OCI-M2 (cell line): ENCODE measurements around the gene CDH4.

Experiments
- DNase-seq: peaks from one replicate; lab custom pipeline; 2025; ENCODE audit not compliant: unreplicated experiment; lab: John Stamatoyannopoulos, UW

Gene CDH4

DNA sequence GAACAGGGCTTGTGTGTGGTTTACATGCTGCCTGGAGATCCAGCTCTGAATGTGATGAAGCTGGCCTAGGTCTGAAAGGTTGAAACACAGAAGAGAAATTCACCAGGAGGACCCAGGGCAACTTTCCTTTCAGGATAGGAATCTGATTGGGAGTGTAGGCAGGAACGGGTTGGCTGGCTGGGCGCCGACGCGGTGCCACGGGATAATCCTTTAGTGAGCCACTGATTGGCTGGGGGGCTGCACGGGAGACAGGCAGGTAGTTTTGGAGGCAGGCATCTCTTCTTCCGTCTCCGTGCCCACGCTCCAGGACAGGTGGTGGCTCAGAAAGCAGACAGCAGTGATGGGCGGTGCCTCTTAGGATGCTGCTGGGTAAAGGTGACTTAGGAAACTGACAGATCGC lies 294.6 kb downstream of the CDH4 start:
- no peak for DNase-seq

DNA sequence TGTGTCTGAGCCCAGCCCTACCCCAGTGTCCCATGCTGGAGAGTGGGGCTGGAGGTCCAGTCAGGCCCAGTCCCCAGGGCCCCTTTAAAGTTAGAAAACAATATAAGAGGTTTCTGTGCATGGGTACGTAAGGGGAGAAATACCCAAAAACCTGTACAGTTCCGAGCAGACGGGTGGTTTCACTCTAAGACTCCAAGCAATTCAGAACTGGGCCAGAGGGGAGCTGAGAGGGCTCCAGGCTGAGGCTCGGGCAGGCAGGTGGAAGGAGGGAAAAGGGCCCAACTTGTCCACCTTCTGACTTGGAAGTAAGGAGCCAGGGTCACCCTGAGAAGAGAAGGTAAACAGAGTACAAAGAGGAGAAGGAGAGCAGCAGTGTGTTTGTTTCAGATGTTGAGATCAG lies 296.0 kb downstream of the CDH4 start:
- DNase-seq: no peak

- no peak for DNase-seq
Observed at GRCh38 chr20:61549865-61550264, 297.8 kb downstream of the CDH4 start.

DNA sequence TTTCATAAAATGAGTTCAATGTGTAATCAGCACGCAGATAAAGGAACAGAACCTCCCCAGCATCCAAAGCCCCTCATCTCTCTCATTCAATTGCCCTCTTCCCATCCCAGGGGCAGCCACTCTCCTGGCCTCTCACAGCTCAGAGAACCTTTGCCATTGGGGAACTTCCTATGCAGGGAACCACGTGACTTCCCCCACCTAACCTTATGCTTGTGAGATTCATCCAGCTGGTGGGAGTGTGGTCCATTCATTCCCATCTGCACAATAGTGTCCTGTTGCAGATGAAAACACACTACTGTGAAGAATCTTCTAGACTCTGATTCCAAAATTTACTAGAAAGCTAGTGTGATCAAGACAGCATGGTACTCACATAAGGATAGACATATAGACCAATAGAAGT lies 299.3 kb downstream of the CDH4 start:
- no peak for DNase-seq

- DNase-seq: no peak
Observed at GRCh38 chr20:61554617-61555016, 302.6 kb downstream of the CDH4 start.

DNA sequence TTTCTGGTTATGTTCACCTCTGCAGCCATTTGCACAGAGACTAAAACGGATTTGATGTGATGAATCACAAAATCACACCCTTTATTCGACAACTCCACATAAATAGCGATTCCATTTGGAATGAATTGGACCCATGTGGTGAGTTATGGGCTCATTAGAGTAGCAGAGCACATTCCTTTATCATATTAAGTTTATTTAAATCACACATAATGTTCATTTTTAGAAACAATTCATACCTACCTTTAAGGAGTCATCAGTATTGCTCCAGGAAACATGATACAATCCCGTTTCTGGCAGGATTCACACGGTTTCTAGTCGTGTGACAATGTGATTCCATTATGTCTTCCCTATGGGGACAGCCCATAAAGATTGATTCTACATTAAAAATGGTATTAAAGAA lies 303.5 kb downstream of the CDH4 start:
- no peak for DNase-seq

DNA sequence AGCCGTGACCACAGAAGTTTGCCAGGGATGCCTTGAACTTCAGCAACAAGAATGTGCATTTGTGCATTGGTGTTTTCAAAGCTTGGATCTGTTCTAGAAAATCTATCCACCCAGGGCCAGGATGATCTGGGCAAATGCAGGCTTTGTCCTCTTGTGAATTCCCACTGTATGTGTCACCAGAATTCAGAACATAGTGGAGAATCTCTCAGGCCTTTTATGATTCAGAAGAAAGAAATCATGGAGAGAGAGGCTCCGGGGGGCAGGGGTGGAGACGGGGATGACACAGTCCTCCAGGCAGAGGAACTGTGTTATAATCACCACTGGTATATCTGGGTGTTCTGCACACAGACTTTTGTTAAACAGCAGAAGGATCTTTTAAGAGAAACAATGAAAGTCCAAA lies 304.1 kb downstream of the CDH4 start:
- no peak for DNase-seq

DNA sequence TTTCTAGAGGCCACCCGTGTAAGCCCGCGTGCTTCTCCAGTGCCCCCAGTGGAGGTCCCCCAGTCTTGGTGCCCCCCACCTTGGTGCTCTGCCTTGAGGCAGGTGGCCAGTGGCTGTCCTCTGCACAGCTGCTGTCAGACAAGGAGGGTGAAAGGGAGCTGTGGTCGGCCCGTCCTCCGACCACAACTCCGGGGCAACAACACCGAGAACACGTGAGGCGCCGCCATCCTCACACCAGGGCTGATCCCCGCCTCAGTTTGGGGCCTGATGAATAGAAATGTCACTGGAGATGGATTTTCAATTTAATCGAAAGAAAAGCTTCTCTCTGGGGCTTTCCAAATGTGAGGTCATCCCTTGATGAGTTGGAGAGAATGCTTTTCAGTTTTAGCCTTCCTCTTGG lies 304.6 kb downstream of the CDH4 start:
- DNase-seq: no peak

- DNase-seq: no peak
Observed at GRCh38 chr20:61557621-61558020, 305.6 kb downstream of the CDH4 start.

DNA sequence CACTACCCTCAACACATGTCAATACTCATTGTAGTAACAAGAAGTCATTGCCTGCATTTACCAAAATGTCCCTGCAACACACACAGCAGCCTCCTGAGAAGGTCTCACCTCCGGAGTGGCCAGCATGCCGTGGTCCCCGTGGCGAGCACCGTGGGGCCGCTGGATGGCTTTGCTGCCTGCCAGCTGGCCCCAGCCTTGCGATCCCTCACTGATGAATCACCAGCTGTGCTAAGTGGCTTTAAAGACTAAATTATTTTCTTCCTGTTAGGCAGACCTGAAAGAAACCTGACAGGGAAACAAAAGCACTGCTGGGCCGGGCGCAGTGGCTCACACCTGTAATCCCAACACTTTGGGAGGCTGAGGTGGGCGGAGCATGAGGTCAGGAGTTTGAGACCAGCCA lies 306.7 kb downstream of the CDH4 start:
- no peak for DNase-seq

GRCh38 chr20:61559706-61560315 lies 307.8 kb downstream of the CDH4 start:
- DNase-seq: no peak

GRCh38 chr20:61560361-61560853 lies 308.3 kb downstream of the CDH4 start:
- DNase-seq: no peak

GRCh38 chr20:61561111-61561830 lies 309.2 kb downstream of the CDH4 start:
- no peak for DNase-seq

GRCh38 chr20:61562491-61562890 lies 310.4 kb downstream of the CDH4 start:
- DNase-seq: no peak

GRCh38 chr20:61562897-61563504 lies 310.9 kb downstream of the CDH4 start:
- no peak for DNase-seq

DNA sequence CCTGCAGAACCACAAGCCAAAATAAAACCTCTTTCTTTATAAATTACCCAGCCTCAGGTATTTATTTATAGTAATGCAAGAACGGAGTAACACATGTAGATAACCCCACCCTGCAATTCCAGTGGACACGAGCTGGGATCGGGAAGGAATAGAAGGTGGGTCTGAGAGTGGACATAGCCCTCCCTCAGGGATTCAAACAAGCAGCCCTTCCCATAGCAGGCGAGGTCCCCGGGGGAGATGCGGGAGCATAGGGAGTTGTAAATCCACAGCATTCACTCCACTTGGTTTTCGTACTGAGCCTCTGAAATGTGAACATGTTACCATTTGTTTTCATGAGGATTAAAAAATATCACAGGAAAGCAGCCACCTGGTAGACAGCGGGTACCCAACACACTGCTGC lies 312.6 kb downstream of the CDH4 start:
- DNase-seq: no peak

DNA sequence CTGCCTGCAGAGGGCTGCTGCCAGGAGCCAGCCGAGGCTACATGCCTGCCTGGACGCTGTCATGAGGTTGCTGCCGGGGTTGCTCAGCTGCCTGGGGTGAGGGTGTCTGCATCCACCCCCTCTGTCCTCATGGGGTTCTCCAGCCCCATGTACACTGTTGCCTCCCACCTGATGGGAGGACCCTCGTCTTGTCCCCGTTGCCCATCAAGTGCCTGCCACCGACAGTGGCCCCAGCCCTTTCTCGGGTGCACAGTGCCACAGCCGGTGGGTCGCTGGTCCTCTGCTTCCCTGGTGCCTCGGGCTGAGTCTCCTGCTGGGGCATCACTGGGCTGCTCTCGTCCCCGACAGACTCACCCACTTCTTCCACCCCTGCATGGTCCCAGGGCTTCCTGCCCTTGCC lies 313.7 kb downstream of the CDH4 start:
- DNase-seq: no peak

DNA sequence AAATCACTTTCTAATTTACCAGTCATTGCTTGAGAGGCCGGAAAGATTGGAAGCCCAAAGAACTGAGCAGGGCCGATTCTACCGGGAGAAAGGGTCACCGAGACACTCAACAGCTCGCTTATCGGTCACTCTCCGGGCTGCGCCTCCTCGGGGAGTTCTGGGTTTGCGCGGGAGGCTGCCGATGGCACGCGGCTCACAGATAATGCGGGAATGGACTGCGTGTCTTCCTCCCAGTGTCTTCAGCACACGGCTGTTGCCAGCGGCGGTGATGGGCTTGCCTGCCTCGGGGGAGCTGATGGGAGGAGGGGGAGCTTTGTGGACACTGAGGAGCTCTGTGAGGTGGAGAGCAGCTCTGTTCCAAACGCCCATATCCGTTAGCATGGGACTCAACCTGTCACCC lies 314.6 kb downstream of the CDH4 start:
- DNase-seq: no peak

DNA sequence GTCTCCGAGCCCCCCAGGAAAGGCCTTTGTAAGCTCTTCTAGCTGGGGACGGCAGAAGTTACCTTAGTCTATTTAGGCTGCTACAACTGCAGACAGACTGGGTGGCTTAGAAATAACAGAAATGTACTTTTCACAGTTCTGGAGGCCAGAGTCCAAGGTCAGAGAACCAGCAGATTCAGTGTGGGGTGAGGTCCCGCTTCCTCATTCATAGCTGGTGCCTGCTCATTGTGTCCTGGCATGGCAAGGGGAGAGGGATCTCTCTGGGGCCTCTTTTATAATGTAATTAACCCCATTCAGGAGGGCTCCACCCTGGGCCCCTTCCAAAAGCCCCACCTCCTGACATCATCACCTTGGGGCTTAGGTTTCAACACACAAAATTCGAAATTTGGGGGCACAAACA lies 315.1 kb downstream of the CDH4 start:
- no peak for DNase-seq

DNA sequence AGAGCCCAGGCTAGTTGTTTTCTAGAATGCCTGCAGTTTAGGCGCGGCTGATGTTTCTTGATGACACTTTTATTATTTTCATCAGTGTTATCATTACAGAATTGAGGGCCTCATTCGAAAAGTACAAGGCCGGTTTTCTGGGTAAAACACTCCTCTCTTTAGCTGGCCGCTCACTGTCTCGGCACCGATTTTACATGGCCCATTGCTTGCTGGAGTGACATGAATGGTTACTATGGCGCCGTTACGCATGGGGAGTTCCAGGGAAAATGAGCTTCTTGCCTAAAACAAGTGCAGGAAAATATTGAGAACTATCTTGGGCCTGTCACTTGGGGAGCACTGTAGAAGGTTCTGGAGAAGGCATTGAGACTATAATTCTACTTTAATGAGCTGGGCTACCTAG lies 317.8 kb downstream of the CDH4 start:
- no peak for DNase-seq

DNA sequence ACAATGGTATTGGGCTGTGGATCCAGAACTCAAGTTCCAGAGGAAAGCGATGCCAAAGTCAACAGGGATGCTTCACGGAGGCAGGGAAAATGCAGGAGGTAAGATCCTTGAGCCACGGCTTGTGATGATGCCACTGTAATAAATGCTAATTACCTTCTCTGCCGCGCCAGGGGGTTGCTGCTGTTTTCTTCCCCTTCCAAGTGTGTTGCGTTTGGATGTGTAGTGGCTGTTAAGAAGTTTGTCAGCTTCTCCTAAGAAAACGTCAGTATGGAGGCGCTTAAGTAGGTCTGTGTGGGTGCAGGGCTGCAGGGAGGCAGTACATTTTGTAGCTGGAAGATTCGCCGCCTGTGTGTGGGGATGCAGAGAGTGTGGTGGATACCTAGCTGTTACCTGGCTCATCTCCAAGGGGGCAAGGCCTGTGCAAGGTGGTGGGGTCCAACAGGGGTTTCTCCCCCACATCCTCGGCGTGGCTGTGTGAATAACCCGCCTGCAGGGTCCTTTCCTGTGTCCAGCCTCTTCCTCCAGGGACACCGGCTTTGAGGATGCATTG lies 318.7 kb downstream of the CDH4 start:
- no peak for DNase-seq

DNA sequence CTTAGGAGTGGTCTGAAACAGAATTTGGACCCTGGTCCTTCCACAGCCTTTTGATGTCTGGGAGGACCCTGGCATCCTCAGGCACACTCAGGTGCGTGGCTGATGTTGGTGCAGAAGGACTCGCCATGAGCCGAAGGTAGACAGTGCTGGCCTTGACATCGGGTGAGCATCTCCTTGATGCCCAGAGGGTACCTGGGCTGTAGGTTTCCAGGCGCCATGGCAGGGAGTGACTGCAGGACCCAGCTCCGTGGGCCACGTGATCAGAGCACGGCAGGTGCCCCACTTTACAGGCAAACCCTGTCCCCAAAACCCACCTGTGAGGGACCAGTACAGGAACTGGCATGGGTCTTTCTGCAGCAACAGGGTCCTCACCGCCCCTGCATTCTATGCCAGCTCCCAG lies 319.2 kb downstream of the CDH4 start:
- DNase-seq: no peak
